Astrocyte of the cerebellum (primary cell): ENCODE results near the gene DEDD.

ENCODE experiments used
- DNase-seq: peaks from one replicate; pipeline ENCODE4 v3.0.0-alpha.2; 2011; ENCODE audit warnings: low read depth
- H3K4me3 ChIP-seq: 2 replicates; pipeline ENCODE4 v1.5.1; 2011; ENCODE audit warnings: mild to moderate bottlenecking, low read depth, low read length, moderate library complexity
- in situ Hi-C: cut with HindIII; loops from 2 replicates; pipeline ENCODE4 v1.10.0; 2017; ENCODE audit warnings: low sequenced_read_pairs
- TF ChIP-seq, protein P1 (sequence below): IDR thresholded peaks from 2 replicates; pipeline ENCODE4 v1.5.1; 2012; ENCODE audit warnings: low read length, low read depth, moderate library complexity, mild to moderate bottlenecking; ENCODE audit errors: missing control alignments

The DEDD gene

DNA sequence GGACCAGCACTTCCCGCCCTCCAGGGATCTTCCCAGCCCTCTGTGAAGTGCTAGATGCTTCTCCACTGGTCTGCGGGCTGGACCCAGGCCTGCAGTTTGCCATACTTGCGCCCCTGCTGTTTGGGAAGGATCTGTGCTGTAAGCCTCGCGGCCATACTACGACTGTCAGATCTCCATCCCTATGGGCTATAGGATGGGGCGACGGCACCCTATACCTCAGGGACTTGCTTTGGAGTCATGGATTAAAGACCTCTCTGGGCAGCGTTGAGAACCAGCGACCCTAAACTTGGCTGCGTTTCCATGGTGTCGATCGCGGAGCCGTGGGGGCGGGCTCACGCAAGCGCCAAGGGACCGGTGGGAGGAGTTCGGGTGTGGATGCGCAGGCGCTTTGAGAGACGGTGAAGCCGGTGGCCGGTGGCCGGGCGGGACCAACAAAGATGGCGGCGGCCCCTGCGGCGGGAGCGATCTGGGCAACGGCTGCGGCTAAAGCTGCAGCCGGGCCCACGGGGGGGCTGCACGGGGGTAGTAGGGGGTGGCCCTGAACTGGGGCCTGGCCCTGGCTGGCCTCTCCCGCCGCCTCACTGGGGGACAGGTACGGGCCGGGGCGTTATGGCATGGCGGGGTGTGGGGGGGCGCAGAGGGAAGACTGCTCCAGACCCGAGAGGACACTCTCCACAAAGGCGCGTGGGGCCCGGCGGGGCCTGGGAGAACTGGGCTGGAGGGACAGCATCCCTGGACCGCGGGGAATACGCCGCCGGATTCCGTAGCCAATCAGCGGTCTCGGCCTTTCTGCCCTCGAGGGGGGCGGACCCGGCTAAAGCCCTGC lies 26.8 kb upstream of the DEDD start, which contains the start of gene USP21:
Gene USP21 (plus strand): TSS at position 414 of the 826 bp plus-strand sequence. CDS start 1,141 bp downstream, outside the sequence.
- in situ Hi-C loops = no loop called here
- TF ChIP-seq, protein P1, sequence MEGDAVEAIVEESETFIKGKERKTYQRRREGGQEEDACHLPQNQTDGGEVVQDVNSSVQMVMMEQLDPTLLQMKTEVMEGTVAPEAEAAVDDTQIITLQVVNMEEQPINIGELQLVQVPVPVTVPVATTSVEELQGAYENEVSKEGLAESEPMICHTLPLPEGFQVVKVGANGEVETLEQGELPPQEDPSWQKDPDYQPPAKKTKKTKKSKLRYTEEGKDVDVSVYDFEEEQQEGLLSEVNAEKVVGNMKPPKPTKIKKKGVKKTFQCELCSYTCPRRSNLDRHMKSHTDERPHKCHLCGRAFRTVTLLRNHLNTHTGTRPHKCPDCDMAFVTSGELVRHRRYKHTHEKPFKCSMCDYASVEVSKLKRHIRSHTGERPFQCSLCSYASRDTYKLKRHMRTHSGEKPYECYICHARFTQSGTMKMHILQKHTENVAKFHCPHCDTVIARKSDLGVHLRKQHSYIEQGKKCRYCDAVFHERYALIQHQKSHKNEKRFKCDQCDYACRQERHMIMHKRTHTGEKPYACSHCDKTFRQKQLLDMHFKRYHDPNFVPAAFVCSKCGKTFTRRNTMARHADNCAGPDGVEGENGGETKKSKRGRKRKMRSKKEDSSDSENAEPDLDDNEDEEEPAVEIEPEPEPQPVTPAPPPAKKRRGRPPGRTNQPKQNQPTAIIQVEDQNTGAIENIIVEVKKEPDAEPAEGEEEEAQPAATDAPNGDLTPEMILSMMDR = peak; percentile 34
- peak within 1 kb of the TSS; percentile 95 for H3K4me3 ChIP-seq
- DNase-seq = peak; percentile 80

DNA sequence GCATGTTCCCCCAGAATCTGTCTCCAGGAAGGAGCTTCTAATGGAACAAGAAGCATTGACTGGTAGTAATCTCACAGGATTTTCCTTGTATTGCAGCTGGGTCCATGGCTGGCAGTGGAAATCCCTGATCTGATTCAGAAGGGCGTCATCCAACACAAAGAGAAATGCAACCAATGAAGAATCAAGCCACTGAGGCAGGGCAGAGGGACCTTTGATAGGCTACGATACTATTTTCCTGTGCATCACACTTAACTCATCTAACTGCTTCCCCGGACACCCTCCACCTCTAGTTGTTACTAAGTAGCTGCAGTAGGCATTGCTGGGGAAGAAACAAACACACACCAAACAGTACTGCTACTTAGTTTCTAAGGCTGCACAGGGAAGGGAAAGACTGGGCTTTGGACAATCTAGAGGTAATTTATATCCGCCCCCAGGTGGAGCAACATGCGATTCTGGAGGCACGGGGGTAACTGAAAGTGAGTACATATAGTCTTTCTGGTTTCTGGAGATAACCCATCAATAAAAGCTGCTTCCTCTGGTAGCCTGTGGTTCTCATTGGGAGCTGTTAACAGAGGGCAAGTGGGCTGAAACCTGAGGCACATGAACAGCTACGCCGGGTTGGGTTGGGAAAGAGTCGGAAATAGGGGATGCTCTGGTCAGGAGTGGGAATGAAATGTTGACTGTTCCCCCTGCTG lies 26.0 kb upstream of the DEDD start:
- H3K4me3 ChIP-seq = peak overlapping the region; percentile 95
- no peak for DNase-seq
- in situ Hi-C loops = no loop called here
- TF ChIP-seq, protein P1 = no peak

DNA sequence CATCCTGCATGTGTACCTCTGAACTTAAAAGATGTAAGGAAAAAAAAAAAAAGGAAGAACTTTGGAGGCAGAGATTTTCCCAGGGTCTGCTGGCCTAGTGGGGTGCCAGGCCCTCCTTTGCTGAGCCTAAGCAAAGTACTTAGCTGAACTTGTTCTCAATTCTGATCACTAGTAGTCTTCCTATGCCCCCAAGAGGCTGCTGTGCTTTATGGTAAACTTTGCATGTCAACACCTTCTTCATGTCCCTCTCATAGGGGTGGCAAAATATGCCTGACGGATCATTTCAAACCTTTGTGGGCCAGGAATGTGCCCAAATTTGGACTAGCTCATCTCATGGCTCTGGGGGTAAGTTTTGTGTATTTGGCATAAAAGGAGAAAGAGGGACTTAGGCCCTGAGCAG lies 25.4 kb upstream of the DEDD start:
- TF ChIP-seq, protein P1 = no peak
- H3K4me3 ChIP-seq = no peak overlapping the region
- in situ Hi-C loops = no loop called here
- DNase-seq = no peak

DNA sequence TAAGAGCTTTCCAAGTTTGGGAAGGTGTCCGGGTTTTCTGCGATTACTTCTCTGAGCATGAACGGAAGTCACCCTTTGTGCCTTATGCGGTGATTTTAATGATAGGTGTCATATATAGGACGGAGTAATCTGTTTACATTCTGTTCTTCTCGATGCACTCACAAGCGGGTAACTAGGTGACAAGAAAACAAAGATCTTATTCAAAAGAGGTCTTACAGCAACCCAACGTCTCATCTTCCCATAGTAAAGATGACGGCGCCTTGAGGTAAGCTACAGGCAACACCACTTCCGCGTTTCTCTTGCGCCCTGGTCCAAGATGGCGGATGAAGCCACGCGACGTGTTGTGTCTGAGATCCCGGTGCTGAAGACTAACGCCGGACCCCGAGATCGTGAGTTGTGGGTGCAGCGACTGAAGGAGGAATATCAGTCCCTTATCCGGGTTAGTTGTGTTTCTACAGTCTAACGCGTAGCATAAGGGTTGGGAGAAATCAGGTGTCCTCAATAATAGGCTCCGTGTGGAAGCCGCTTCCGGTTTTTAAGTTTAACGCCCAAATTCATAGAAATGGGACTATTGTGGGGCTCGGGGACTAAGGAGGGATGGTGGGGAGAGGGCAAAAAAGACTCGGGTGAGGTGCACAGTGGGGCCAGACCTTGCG lies 21.3 kb upstream of the DEDD start, which contains the start of gene UFC1:
Gene UFC1 (plus strand): TSS at position 297 of the 656 bp plus-strand sequence. CDS start 20 bp downstream, at position 317.
- H3K4me3 ChIP-seq = peak within 1 kb of the TSS; percentile 61
- TF ChIP-seq, protein P1 = no peak
- peak; percentile 81 for DNase-seq
- in situ Hi-C loops = no loop called here

DNA sequence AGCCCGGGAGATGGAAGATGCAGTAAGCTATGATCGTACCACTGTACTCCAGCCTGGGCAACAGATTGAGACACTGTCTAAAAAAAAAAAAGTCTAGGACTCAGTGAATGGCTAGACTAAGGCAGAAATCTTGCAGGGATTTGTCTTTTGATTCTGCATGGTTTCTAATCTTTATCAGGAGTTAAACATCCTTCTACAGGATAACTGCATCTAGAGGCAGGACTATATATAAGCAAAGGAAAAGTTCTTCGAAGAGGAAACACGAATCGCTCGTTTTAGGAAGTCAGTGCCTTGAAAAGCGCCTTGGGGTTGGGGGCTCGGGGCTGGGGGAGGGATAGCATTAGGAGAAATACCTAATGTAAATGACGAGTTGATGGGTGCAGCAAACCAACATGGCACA lies 20.7 kb upstream of the DEDD start:
- TF ChIP-seq, protein P1 = no peak
- DNase-seq = no peak
- in situ Hi-C loops = no loop called here
- H3K4me3 ChIP-seq = peak overlapping the region; percentile 61

DNA sequence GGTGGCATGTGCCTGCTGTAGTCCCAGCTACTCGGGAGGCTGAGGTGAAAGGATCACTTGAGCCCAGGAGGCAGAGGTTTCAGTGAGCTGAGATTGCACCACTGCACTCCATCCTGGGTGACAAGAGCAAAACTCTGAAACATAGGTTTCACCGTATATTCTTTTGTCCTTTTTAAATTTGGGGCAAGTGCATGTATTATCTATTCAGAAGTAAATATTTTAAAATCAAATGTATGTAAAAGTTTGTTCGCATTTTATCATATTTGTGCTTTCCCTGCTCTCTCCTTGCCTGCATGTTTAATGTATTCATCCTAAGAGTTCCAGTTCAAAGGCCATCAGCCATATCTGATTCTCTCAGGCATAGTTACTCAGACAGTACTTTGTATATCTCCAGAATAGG lies 13.4 kb upstream of the DEDD start:
- DNase-seq = no peak
- in situ Hi-C loops = loop anchor here (10.0 kb wide), 1 partner anchor 101 kb away; the partner anchor contains the start of gene USF1
- no peak overlapping the region for H3K4me3 ChIP-seq
- TF ChIP-seq, protein P1 = no peak
